GM12864 (cell line): Measurements from ENCODE around the gene LARGE1.

Experiments
- DNase-seq: peaks from one replicate; pipeline ENCODE4 v3.0.0-alpha.2; 2011; ENCODE audit warnings: low read depth
- H3K4me3 ChIP-seq: 2 replicates; pipeline ENCODE4 v1.5.1; 2011; ENCODE audit warnings: mild to moderate bottlenecking, low read depth, low read length, control low read depth
- TF ChIP-seq, protein P1 (sequence below): IDR thresholded peaks from 2 replicates; pipeline ENCODE4 v1.5.1; 2011; ENCODE audit warnings: low read depth, mild to moderate bottlenecking, moderate library complexity, low read length, control low read depth, inconsistent platforms; ENCODE audit errors: missing control alignments

Gene LARGE1

DNA sequence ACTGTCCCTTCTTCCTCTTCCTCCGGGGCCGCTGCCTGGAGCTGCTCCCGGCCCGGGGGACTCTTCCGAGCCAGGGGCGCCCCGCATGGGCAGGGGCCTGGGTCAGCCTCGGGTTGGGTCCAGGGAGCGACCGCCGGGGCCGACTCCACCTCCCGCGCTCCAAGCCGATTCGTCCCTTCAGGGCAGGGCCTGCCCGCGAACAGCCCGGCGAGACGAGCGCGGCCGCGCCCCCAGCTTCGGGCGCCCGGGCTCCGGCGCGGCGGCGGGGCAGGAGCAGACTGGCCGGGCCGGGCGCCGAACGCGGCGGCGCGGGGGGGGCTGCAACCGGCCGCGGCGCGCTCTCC, at the start of gene LARGE1:
TSS of gene LARGE1 (minus strand) at position 280 of the 344 bp plus-strand sequence.
- peak within 1 kb of the TSS; percentile 94 for H3K4me3 ChIP-seq
- DNase-seq, result no peak
- TF ChIP-seq, protein P1, sequence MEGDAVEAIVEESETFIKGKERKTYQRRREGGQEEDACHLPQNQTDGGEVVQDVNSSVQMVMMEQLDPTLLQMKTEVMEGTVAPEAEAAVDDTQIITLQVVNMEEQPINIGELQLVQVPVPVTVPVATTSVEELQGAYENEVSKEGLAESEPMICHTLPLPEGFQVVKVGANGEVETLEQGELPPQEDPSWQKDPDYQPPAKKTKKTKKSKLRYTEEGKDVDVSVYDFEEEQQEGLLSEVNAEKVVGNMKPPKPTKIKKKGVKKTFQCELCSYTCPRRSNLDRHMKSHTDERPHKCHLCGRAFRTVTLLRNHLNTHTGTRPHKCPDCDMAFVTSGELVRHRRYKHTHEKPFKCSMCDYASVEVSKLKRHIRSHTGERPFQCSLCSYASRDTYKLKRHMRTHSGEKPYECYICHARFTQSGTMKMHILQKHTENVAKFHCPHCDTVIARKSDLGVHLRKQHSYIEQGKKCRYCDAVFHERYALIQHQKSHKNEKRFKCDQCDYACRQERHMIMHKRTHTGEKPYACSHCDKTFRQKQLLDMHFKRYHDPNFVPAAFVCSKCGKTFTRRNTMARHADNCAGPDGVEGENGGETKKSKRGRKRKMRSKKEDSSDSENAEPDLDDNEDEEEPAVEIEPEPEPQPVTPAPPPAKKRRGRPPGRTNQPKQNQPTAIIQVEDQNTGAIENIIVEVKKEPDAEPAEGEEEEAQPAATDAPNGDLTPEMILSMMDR, result no peak

DNA sequence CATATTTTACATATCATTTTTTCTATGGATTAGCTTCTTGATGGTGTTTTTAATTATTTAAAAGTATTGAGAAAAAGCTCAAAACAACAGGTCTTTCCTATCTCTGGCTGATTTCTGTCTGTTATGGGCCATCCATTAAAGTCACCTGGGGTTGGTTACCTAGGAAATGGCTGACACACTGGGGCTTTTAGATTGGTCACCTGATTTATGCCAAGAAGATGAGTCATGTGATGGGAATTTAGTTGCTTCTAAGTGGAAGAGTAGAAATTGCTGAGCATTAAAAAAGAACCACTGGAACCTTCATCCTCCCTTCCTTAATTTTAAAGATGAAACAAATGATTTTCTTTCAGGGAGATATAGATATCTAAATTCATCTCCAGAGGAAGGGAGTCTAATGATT, 48.8 kb upstream of the LARGE1 start:
- TF ChIP-seq, protein P1, result no peak
- DNase-seq, result no peak
- H3K4me3 ChIP-seq, result no peak overlapping the region

DNA sequence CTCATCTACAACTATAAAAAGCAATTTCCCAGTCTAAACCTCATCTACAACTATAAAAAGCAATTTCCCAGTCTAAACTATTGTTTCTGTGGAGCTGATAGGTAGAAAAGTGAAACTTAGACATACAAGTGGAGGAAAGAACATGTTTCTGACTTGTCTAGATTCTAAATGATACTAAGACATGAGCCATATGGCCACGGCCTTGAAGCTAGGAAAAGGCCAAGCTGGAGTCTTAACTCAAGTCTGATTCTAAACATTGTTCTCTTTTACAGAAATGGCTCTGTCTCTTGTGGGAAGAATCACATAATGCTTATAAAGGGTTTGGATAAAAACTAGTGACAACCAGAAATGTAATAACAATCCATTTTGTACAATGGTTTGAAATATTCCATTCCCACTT, 43.8 kb upstream of the LARGE1 start:
- DNase-seq, result no peak
- H3K4me3 ChIP-seq, result no peak overlapping the region
- TF ChIP-seq, protein P1, result no peak

DNA sequence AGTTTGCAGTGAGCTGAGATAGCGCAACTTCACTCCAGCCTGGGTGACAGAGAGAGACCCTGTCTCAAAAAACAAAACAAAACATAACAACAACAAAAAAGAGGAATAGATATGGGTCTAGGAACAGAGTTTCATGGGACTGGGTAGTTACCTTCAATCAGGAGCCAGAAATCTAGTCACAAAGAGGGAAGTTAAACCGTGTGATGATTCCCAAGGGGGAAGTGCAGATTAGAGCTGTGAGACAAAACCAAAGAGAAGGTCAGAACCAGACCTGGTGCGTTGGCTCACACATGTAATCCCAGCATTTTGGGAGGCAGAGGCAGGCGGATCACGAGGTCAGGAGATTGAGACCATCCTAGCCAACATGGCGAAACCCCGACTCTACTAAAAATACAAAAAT, 42.1 kb upstream of the LARGE1 start:
- TF ChIP-seq, protein P1, result no peak

DNA sequence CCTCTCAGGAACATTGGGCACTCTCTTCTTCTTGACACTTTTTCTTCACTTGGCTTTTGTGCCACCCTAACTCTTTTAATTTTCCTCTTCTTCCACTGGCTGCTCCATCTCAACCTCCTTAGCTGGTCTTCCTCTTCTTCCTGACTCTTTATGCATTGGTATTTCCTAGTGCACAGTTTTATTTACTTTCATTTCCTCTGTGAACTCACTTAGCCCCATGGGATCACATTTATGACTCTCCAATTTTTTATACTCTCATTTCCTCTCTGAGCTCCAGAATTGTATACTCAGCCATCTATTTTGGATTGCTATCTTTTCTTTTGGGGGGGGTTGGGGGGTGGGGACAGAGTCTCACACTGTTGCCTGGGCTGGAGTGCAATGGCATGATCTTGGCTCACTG, 38.5 kb upstream of the LARGE1 start:
- TF ChIP-seq, protein P1, result no peak
- H3K4me3 ChIP-seq, result no peak overlapping the region
- no peak for DNase-seq

More for the DNA sequence above, 42.1 kb upstream of the LARGE1 start:
- no peak for DNase-seq
- no peak overlapping the region for H3K4me3 ChIP-seq

DNA sequence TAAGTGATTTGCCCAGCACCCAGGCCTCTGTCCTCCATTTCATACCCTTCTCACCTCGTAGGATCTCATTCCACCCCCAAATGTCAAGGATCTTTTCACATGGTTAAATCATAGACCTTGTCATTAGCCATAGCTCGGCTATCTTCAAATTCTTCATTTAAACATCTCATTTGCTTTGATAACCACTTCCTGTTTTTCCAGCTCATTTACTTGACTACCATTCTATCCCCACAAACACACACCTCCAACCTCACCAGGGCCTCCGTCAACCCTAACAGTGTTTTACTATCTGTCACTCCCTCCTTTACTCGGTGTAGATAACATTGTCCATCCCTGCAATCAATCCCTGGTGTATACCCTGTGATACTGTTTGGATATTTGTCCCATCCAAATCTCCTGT, 36.8 kb upstream of the LARGE1 start:
- no peak for DNase-seq
- no peak overlapping the region for H3K4me3 ChIP-seq
- TF ChIP-seq, protein P1, result no peak

DNA sequence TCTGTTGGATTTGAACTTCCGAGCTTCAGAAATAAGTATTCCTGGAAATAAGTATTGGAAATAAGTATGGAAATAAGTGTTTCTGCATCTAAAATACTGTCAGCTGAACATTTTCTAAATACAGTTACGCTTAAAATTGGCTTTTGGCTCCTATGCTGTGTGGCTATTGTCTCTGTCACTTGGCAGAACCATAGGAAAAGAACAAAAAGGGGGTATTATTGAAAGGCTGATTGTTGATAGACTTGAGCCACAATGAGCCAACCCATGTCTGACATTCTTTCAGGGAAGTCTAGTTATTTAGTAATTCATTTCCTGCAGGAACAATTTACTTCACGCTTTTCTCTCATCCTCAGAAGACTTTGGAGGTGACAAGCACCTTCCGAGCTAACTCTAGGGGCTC, 32.5 kb upstream of the LARGE1 start:
- H3K4me3 ChIP-seq, result no peak overlapping the region
- TF ChIP-seq, protein P1, result no peak

More for the DNA sequence above, 32.5 kb upstream of the LARGE1 start:
- no peak for DNase-seq
